ENCODE data around the gene CUL5. TPM values are rescaled to one million over a fixed set of nuclear protein-coding genes. Genes with fewer than 3 reads are reported as not detected.

Gene CUL5
- total and polyA plus RNA-seq, 2 experiments from 2014 or later: 26.0 to 40.9 TPM

DNA sequence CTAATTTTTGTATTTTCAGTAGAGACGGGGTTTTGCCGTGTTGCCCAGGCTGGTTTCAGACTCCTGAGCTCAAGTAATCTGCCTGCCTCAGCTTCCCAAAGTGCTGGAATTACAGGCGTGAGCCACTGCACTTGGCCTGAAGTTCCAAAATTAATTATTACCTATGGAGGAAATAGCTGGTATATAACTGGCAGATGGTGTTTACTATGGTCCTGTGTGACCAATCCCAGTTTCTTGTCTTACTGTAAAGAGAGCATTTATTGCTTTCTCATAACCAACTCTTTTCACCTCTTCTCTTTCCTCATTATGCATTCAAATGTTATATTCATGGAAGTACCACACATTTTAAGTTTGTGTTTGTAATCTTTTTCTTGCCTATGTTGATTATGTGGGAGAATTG is 88.5 kb downstream of the CUL5 start (continued):
- TF ChIP-seq, protein P1, sequence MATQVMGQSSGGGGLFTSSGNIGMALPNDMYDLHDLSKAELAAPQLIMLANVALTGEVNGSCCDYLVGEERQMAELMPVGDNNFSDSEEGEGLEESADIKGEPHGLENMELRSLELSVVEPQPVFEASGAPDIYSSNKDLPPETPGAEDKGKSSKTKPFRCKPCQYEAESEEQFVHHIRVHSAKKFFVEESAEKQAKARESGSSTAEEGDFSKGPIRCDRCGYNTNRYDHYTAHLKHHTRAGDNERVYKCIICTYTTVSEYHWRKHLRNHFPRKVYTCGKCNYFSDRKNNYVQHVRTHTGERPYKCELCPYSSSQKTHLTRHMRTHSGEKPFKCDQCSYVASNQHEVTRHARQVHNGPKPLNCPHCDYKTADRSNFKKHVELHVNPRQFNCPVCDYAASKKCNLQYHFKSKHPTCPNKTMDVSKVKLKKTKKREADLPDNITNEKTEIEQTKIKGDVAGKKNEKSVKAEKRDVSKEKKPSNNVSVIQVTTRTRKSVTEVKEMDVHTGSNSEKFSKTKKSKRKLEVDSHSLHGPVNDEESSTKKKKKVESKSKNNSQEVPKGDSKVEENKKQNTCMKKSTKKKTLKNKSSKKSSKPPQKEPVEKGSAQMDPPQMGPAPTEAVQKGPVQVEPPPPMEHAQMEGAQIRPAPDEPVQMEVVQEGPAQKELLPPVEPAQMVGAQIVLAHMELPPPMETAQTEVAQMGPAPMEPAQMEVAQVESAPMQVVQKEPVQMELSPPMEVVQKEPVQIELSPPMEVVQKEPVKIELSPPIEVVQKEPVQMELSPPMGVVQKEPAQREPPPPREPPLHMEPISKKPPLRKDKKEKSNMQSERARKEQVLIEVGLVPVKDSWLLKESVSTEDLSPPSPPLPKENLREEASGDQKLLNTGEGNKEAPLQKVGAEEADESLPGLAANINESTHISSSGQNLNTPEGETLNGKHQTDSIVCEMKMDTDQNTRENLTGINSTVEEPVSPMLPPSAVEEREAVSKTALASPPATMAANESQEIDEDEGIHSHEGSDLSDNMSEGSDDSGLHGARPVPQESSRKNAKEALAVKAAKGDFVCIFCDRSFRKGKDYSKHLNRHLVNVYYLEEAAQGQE (IDR thresholded peaks at IDR 0.05; ENCODE audit: unreplicated experiment): no peak

DNA sequence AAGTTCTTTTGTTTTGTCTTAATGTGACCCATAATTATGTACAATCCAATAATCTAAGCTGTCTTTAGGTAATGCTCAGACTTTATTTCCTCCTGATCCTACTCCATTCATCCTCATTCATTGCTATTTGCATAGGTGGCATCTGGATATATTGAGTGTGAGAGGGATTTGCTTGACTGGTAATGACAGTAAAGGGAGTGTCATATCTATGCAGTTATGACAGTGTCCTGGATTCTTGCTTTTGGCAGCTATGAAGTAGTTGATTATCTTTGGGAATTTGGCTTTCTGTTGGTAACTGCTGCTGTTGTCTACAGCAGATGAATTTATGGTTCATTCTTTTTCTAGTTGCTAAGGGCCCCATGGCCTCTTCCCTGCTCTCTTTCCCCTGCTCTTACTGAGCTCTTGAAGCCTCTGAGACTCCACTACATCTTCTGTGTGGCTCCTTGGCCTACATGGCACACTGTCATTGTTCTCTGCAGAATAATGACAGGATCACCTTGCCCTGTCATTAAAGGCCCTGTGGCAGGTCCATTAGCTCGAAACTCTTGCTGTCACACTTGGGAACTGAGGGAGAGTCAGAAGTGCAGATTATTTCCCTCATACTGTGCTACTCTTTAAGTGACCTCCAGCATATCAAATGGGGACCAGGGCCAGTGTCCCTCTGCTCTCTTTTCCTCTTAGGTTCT is 92.5 kb downstream of the CUL5 start:
- DNase-seq (ENCODE audit: low spot score) (no peak), ATAC-seq (no peak)
- H3K79me2 ChIP-seq (replicated peaks; ENCODE audit: insufficient read depth): no peaks in the 10 kb centered on the region
- no peaks in the 10 kb centered on the region for H3K4me1 ChIP-seq (ENCODE audit: insufficient read depth)
- no peak overlapping the region for H3K27ac Mint-ChIP-seq
- no peaks in the 10 kb centered on the region for H3K27me3 ChIP-seq (ENCODE audit: insufficient read depth)
- no peak overlapping the region for H2AFZ ChIP-seq
- H3F3A ChIP-seq (replicated peaks; ENCODE audit: low read depth): no peaks in the 10 kb centered on the region
- H3K27me3 Mint-ChIP-seq (ENCODE audit: insufficient read depth, low read depth, poor library complexity): peaks cover 8% of the 10 kb centered on the region
- no peak overlapping the region for H3K4me3 ChIP-seq
- no peak overlapping the region for H3K27ac ChIP-seq (ENCODE audit: low read depth)
- H3K36me3 Mint-ChIP-seq (ENCODE audit: low read depth): peaks cover 18% of the 10 kb centered on the region; the same call in 2 of the 3 replicates
- no peak overlapping the region for H3K4me3 Mint-ChIP-seq
- TF ChIP-seq ZNF331 (CRISPR knock-in tag; IDR thresholded peaks at IDR 0.05; ENCODE audit: low read depth) (no peak), EZH2phosphoT487 (IDR thresholded peaks at IDR 0.05; ENCODE audit: unreplicated experiment) (no peak)
- no peak overlapping the region for H3K4me2 ChIP-seq
- no peaks in the 10 kb centered on the region for H3K4me1 Mint-ChIP-seq
- H3K9me3 Mint-ChIP-seq: no peaks in the 10 kb centered on the region
- H3K36me3 ChIP-seq (ENCODE audit: insufficient read depth): peaks cover 18% of the 10 kb centered on the region
- H4K20me1 ChIP-seq (replicated peaks; ENCODE audit: insufficient read depth): no peaks in the 10 kb centered on the region; the same call in 1 of the 2 replicates
- H3K9me2 ChIP-seq (ENCODE audit: insufficient read depth): no peaks in the 10 kb centered on the region

DNA sequence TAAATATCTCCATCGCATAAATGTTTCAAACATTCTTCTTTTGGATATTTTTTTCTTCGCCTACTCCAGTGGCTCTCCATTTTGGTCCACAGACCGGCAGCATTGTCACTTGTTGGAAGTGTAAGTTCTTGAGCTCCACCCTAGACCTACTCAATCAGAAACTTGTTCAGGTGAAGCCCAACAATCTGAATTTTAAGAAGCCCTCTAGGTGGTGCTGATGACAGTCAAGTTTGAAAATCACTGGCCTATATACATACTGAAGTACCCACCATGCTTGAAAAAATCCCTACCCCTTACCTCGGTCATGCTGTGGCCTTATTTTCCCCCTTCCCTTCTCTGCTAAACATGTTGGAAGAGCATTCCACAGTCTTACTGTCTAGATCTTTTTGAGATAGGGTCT is 102.4 kb downstream of the CUL5 start:
- H3K27me3 ChIP-seq (ENCODE audit: insufficient read depth): no peaks in the 10 kb centered on the region
- H3K27me3 Mint-ChIP-seq (ENCODE audit: insufficient read depth, low read depth, poor library complexity): no peaks in the 10 kb centered on the region
- no peak overlapping the region for H2AFZ ChIP-seq
- H3K4me1 ChIP-seq (ENCODE audit: insufficient read depth): no peaks in the 10 kb centered on the region; the same call in 1 of the 2 replicates
- H3K4me2 ChIP-seq: no peak overlapping the region
- H4K20me1 ChIP-seq (replicated peaks; ENCODE audit: insufficient read depth): no peaks in the 10 kb centered on the region
- TF ChIP-seq CREB1 (CRISPR knock-in tag; IDR thresholded peaks at IDR 0.05; ENCODE audit: low read depth) (no peak), ZNF331 (CRISPR knock-in tag; IDR thresholded peaks at IDR 0.05; ENCODE audit: low read depth) (no peak), POLR2AphosphoS5 (IDR thresholded peaks at IDR 0.05; ENCODE audit: low read depth) (no peak)
- TF ChIP-seq, protein P2, sequence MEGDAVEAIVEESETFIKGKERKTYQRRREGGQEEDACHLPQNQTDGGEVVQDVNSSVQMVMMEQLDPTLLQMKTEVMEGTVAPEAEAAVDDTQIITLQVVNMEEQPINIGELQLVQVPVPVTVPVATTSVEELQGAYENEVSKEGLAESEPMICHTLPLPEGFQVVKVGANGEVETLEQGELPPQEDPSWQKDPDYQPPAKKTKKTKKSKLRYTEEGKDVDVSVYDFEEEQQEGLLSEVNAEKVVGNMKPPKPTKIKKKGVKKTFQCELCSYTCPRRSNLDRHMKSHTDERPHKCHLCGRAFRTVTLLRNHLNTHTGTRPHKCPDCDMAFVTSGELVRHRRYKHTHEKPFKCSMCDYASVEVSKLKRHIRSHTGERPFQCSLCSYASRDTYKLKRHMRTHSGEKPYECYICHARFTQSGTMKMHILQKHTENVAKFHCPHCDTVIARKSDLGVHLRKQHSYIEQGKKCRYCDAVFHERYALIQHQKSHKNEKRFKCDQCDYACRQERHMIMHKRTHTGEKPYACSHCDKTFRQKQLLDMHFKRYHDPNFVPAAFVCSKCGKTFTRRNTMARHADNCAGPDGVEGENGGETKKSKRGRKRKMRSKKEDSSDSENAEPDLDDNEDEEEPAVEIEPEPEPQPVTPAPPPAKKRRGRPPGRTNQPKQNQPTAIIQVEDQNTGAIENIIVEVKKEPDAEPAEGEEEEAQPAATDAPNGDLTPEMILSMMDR (conservative IDR thresholded peaks at IDR 0.05; ENCODE audit: low read depth in 2 of 2): 0 out of 4 replicates have a peak, but pooled peaks of 1 of the 2 experiments have one; percentile 8
- no peak overlapping the region; the same call in 1 of the 2 replicates for H3K27ac Mint-ChIP-seq
- no peaks in the 10 kb centered on the region for H3F3A ChIP-seq (replicated peaks; ENCODE audit: low read depth)
- H3K36me3 ChIP-seq (ENCODE audit: insufficient read depth): no peaks in the 10 kb centered on the region
- no peak overlapping the region for H3K4me3 ChIP-seq
- H3K27ac ChIP-seq (ENCODE audit: low read depth): no peak overlapping the region
- no peaks in the 10 kb centered on the region for H3K36me3 Mint-ChIP-seq (ENCODE audit: low read depth)
- H3K9me3 Mint-ChIP-seq: no peaks in the 10 kb centered on the region
- no peaks in the 10 kb centered on the region for H3K79me2 ChIP-seq (replicated peaks; ENCODE audit: insufficient read depth)
- H3K4me3 Mint-ChIP-seq: no peak overlapping the region
- peaks cover 9% of the 10 kb centered on the region for H3K4me1 Mint-ChIP-seq
- no peaks in the 10 kb centered on the region for H3K9me2 ChIP-seq (ENCODE audit: insufficient read depth)
- ATAC-seq (peak; percentile 27; the same call in 1 of the 3 replicates), DNase-seq (ENCODE audit: low spot score) (peak; percentile 15)
